ENCODE results near the gene CLCF1.

CLCF1 gene

GRCh38 chr11:67372993-67373647 is at the start of gene CLCF1:
Gene CLCF1 (minus strand): TSS chr11:67373598. CDS start chr11:67373539, 59 bp downstream.
- peak; percentile 65 for DNase-seq

DNA sequence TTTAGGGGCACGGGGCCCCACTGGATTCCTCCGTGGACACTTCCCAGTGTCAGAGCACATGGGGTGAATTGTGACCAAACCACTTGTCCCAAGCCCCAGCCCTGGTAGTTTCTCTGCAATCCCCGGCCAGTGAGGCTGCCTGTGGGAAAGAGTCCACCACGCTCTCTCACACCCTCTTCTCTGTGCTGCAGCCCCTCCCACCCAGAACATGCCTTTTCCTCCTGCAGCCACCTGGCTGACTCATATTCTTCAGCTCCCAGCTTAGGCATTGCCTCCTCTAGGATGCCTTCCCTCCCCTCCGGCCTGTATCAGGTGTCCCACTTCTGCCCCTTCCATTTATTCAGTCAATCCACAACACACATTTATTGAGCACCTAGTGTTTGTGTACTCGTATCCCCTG is 49.5 kb upstream of the CLCF1 start:
- DNase-seq = no peak

DNA sequence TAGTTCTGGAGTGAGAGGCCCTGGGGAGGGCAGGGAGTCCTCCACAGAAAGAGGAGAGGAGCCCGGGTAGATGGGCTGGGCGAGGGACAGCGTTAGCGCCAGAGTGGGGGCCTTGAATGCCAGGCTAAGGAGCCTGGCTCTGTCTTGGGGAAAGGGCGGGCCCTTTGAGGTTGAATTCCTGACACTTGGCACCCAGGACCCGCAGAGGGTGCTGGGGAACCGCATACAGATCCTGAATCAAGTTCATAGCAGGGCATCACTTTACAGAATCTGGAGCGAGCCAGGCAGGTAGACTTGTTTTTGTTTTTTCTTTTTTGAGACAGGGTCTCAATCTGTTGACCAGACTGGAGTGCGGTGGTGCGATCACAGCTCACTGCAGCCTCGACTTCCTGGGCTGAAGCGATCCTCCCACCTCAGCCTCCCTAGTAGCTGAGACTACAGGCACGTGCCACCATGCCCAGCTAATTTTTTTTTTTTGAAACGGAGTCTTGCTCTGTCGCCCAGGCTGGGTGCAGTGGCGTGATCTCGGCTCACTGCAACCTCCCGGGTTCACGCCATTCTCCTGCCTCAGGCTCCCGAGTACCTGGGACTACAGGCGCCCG is 48.1 kb upstream of the CLCF1 start:
- no peak for DNase-seq

- DNase-seq = peak; percentile 90
These were observed 47.4 kb upstream of the CLCF1 start for GRCh38 chr11:67420646-67421429.

- DNase-seq = no peak
These were observed 46.8 kb upstream of the CLCF1 start for GRCh38 chr11:67420147-67420645.

- no peak for DNase-seq
These were observed 46.1 kb upstream of the CLCF1 start for GRCh38 chr11:67419325-67420049.

GRCh38 chr11:67418476-67419281 is 45.3 kb upstream of the CLCF1 start:
- no peak for DNase-seq

- DNase-seq = no peak
These were observed 44.0 kb upstream of the CLCF1 start for GRCh38 chr11:67417425-67417824.

- DNase-seq = no peak
These were observed 43.3 kb upstream of the CLCF1 start for GRCh38 chr11:67416416-67417335.

GRCh38 chr11:67415501-67416304 is 42.3 kb upstream of the CLCF1 start, which contains the start of gene CARNS1:
Gene CARNS1 (plus strand): TSS chr11:67415678. CDS start chr11:67416200, 522 bp downstream.
- no peak for DNase-seq

GRCh38 chr11:67413266-67413849 is 40.0 kb upstream of the CLCF1 start:
- DNase-seq = no peak

- DNase-seq = no peak
These were observed 39.2 kb upstream of the CLCF1 start for GRCh38 chr11:67412495-67413179.

DNA sequence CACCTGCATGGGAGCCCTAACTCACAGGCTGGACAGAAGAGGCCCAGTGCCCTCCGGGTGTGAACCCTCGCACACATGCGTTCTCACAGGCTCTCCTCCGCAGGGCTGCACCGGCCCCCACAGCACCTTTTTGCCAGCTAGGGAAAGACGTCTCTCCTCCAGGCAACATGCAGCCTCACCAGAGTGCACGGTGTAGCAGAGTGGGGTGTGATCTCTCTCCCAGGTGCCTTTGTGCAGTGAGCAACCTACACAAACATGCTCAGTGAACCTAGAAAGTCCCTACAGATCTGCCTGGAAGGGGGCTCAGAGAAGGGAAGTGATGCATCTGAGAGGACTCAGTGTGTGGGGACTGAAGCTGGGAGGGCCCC is 38.4 kb upstream of the CLCF1 start:
- no peak for DNase-seq

DNA sequence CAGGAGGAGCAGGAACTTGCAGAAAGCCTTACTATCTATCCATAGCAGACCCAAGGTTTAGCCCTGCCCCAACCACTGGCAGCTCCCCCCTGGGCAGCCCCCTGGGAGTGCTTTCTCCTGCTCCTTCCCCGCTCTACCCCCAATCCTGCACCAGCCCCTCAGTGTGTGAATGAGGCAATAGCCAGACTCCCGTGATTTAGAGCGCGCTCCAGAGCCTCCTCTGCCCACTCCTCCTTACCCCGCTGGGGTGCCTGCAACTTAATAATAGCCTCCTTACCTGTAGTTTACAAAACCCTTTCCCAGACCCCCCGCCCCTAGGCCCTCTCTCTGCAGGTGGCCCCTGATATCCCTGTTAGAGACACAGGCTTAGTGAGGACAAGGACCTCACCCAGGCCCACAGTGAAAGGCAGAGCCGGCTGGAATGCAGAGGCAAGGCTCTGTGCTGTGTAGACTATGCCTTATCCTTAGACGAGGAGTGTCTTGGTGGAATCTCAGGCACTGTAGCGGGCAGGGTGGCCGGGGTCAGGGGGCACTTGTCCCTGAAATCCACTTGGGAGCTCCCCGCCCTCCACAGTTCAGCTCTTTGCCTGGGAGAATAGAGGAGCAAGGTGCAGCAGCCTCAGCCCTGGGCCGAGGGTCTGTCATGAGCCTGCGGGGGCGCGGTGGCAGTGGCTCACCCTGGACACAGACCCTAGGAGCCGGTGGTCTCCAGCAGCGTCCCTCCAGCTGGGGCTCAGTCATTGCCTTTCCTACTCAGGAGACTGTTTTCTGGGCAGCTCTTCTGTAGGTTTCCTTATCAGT is 37.8 kb upstream of the CLCF1 start:
- DNase-seq = no peak

DNA sequence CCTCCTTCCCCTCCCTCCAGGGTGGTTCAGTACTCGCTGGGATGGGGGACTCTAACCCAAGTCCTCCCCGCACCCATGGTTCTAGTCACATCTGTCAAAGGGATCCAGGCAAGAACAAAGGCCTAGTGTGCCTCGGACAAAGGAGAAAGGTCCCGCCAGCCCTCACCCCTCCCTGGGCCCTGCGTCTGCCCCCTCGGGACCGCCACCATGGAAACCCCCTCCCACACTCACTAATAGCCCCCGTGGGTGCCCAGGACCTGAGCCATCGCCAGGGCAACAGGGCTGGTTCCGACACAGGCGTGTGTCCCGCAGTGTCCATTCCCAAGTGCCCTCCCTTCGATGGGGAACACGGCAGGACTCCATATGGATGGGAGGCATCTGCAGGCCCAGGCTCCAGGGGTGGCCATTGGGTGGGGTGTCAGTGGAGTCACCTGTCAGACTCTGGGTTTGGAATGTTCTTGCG is 37.0 kb upstream of the CLCF1 start:
- no peak for DNase-seq

DNA sequence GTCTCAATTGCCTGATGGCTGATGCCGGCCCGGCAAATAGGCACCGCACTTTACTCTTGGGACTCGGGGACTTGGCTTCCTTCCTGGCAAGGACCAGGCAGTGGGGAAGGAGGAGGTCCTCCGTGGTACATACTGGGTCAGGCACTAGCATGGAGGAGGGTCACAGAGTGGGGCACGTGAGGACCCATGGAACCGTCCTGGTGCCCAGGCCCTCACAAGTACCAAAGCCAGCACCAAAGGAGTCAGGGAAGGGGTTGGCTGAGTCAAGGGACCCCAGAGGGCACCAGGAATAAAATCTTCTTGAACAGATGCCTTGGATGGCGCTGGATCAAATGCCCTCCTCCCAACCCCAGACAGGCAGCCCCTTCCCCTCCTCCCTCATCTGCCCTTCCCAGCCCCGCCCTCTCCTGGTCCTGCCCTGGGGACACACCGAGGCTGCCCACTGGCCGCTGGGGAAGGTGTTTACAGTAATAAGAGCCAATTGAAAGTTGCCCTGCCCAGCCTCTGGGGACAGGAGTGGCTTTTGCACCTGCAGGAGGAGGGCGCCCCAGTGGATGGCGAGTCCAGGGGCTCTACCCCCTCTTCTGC is 36.5 kb upstream of the CLCF1 start:
- no peak for DNase-seq

GRCh38 chr11:67409261-67409666 is 35.9 kb upstream of the CLCF1 start:
- no peak for DNase-seq
